K562 (cell line): ENCODE measurements around the gene SLFN14. TPM values are rescaled to one million over a fixed set of nuclear protein-coding genes. Genes with fewer than 3 reads are reported as not detected.

Experiments
- ASH1L ChIP-seq: fragments of 450-650 bp; IDR thresholded peaks from 2 replicates; pipeline ENCODE4 v1.6.1; 2018; ENCODE audit warnings: borderline replicate concordance, mild to moderate bottlenecking, low read depth; ENCODE audit not compliant: partially characterized antibody
- CC2D1A ChIP-seq: fragments of 450-650 bp; IDR thresholded peaks from 2 replicates; pipeline ENCODE4 v1.6.1; 2017; ENCODE audit warnings: mild to moderate bottlenecking
- CEBPB ChIP-seq: fragments of 450-650 bp; IDR thresholded peaks from 2 replicates; pipeline ENCODE4 v1.6.1; 2016; ENCODE audit warnings: missing genetic modification characterization, missing compliant biosample characterization
- CHD7 ChIP-seq: fragments of 200-600 bp; sonication (generic); IDR thresholded peaks from one replicate; pipeline ENCODE4 v1.6.1; 2012; ENCODE audit warnings: mild to moderate bottlenecking, low read depth, low read length, inconsistent platforms
- HBP1 ChIP-seq: fragments of 450-650 bp; formaldehyde crosslinking; IDR thresholded peaks from 2 replicates; pipeline ENCODE4 v1.4.0; 2022; ENCODE audit warnings: missing genetic modification characterization
- KAT2B ChIP-seq: IDR thresholded peaks from one replicate; pipeline ENCODE4 v1.6.1; 2012; ENCODE audit warnings: low read depth, mild to moderate bottlenecking, control low read depth, inconsistent platforms, low read length, moderate library complexity
- PBX2 ChIP-seq, 2 experiments: IDR thresholded peaks in 1 of 2; conservative IDR thresholded peaks in 1 of 2; 2 replicates each; pipeline ENCODE4 v1.6.1; 2016; ENCODE audit warnings: low read depth in 2 of 2, mild to moderate bottlenecking in 1 of 2, missing compliant biosample characterization in 1 of 2, missing genetic modification characterization in 1 of 2, moderate library complexity in 1 of 2
- PTBP1 ChIP-seq: fragments of 200-400 bp; formaldehyde crosslinking; IDR thresholded peaks from 2 replicates; pipeline ENCODE4 v1.6.1; 2017; ENCODE audit warnings: low read depth, low read length
- VEZF1 ChIP-seq: fragments of 200-800 bp; sonication (Bioruptor generic); IDR thresholded peaks from 2 replicates; pipeline ENCODE4 v1.6.1; 2017; ENCODE audit warnings: missing genetic modification characterization, missing compliant biosample characterization
- ZKSCAN1 ChIP-seq: fragments of 150-350 bp; IDR thresholded peaks from 2 replicates; pipeline ENCODE4 v1.6.1; 2016; ENCODE audit warnings: low read depth, low read length
- ZNF551 ChIP-seq: fragments of 250-450 bp; sonication (Bioruptor Pico); IDR thresholded peaks from 2 replicates; pipeline ENCODE4 v1.5.0; 2021; ENCODE audit warnings: mild to moderate bottlenecking, moderate library complexity
- polyA plus RNA-seq, 8 experiments: library from polyadenylated mRNA; depleted of rRNA in 4 of 8; stranded (reverse) in 5 of 8; unstranded in 3 of 8; fragments of >200 nt; fragmentation: Nextera tagmentation in 2 of 8; fragmentation: Illumina TruSeq in 1 of 8; extraction: Ambion mirVana in 2 of 8; extraction: Trizol in 1 of 8; gene quantifications; 2 replicates each; pipeline versions ENCODE4 v1.2.1 to v1.2.3, GENCODE V29; 2011 to 2014; ENCODE audit warnings: inconsistent platforms in 1 of 8, missing spikeins in 1 of 8
- total RNA-seq, 7 experiments: library from RNA; depleted of rRNA in 6 of 7; stranded (reverse); fragments of >200 nt in 6 of 7; fragmentation: Illumina TruSeq in 2 of 7; extraction: Trizol in 2 of 7; gene quantifications; 2 replicates each; pipeline versions ENCODE4 v1.2.1 to v1.2.3, GENCODE V29; 2011 to 2021; ENCODE audit warnings: low replicate concordance in 1 of 7

SLFN14 gene
- total and polyA plus RNA-seq, 9 of the 15 experiments (the other 6 are each of a cell fraction or from before 2014, with no cell fraction given), result 1.3 to 4.3 (median 3.1) TPM

GRCh38 chr17:35555691-35556090 lies 4.9 kb downstream of the SLFN14 start (continued):
- TF ChIP-seq CEBPB (tag) (no peak), CHD7 (no peak), ZKSCAN1 (no peak), HBP1 (CRISPR knock-in tag) (no peak), CC2D1A (0 out of 2 replicates have a peak, but pooled peaks have one; percentile 63), ZNF551 (CRISPR knock-in tag) (no peak), PTBP1 (no peak), PBX2 (CRISPR knock-in tag; IDR thresholded peaks at IDR 0.05; ENCODE audit: low read depth) (no peak), PBX2 (tag; conservative IDR thresholded peaks at IDR 0.05; ENCODE audit: low read depth) (no peak), ASH1L (no peak), KAT2B (no peak), VEZF1 (CRISPR knock-in tag) (peak; percentile 42; the same call in 1 of the 2 replicates)
